Kidney epithelial cell (primary cell): Measurements from ENCODE around the gene INTU. TPM values are rescaled to one million over a fixed set of nuclear protein-coding genes. Genes with fewer than 3 reads are reported as not detected.

ENCODE experiments used
- DNase-seq: peaks from one replicate; pipeline ENCODE4 v3.0.0-alpha.2; 2010; ENCODE audit warnings: low read depth
- H3K27me3 ChIP-seq: 2 replicates; pipeline ENCODE4 v1.6.0; 2011; ENCODE audit warnings: low read length; ENCODE audit not compliant: control insufficient read depth, insufficient read depth
- H3K36me3 ChIP-seq: 2 replicates; pipeline ENCODE4 v1.5.1; 2011; ENCODE audit warnings: low read length; ENCODE audit not compliant: control insufficient read depth, insufficient read depth
- H3K4me3 ChIP-seq: 2 replicates; pipeline ENCODE4 v1.5.1; 2011; ENCODE audit warnings: low read depth, mild to moderate bottlenecking, control low read depth, low read length
- CTCF ChIP-seq: IDR thresholded peaks from 2 replicates; pipeline ENCODE4 v1.5.1; 2011; ENCODE audit warnings: mild to moderate bottlenecking, moderate library complexity, low read length, control low read depth, inconsistent platforms; ENCODE audit not compliant: insufficient read depth, poor library complexity, severe bottlenecking
- total RNA-seq: library from RNA; depleted of rRNA; stranded (reverse); fragments of >200 nt; gene quantifications from 2 replicates; pipeline ENCODE4 v1.2.3, GENCODE V29; 2015

Gene INTU
- total RNA-seq, 1 donor from 2014 or later: 6.4 TPM

GRCh38 chr4:127737295-127737694 is 104.5 kb downstream of the INTU start:
- no peaks in the 10 kb centered on the region for H3K27me3 ChIP-seq
- no peaks in the 10 kb centered on the region for H3K36me3 ChIP-seq
- H3K4me3 ChIP-seq: no peak overlapping the region
- TF ChIP-seq CTCF: no peak
- DNase-seq: no peak

GRCh38 chr4:127741247-127741646 is 108.5 kb downstream of the INTU start:
- DNase-seq: no peak
- H3K4me3 ChIP-seq: no peak overlapping the region
- no peak for TF ChIP-seq CTCF
- H3K27me3 ChIP-seq: no peaks in the 10 kb centered on the region
- H3K36me3 ChIP-seq: no peaks in the 10 kb centered on the region

- no peak overlapping the region for H3K4me3 ChIP-seq
- DNase-seq: no peak
- TF ChIP-seq CTCF: no peak
- no peaks in the 10 kb centered on the region for H3K36me3 ChIP-seq
- no peaks in the 10 kb centered on the region for H3K27me3 ChIP-seq
These were observed 115.1 kb downstream of the INTU start for GRCh38 chr4:127747883-127748282.

- DNase-seq: no peak
- Histone ChIP-seq H3K36me3 (no peaks in the 10 kb centered on the region), H3K4me3 (no peak overlapping the region), H3K27me3 (no peaks in the 10 kb centered on the region)
- no peak for TF ChIP-seq CTCF
These were observed 116.2 kb downstream of the INTU start for GRCh38 chr4:127748957-127749356.

- Histone ChIP-seq H3K36me3 (no peaks in the 10 kb centered on the region), H3K4me3 (no peak overlapping the region), H3K27me3 (no peaks in the 10 kb centered on the region)
- no peak for DNase-seq
- no peak for TF ChIP-seq CTCF
These were observed 124.1 kb downstream of the INTU start for GRCh38 chr4:127756906-127757305.

- H3K4me3 ChIP-seq: no peak overlapping the region
- DNase-seq: no peak
These were observed 126.6 kb downstream of the INTU start for GRCh38 chr4:127759228-127759820.

More at GRCh38 chr4:127759228-127759820, 126.6 kb downstream of the INTU start:
- no peak for TF ChIP-seq CTCF
- no peaks in the 10 kb centered on the region for H3K27me3 ChIP-seq
- H3K36me3 ChIP-seq: no peaks in the 10 kb centered on the region
